Keratinocyte (primary cell): ENCODE measurements around the gene SERINC5.

ENCODE experiments used
- CTCF ChIP-seq, 3 experiments: IDR thresholded peaks in 1 of 3; conservative IDR thresholded peaks in 1 of 3; optimal IDR thresholded peaks in 1 of 3; 2 replicates in 2 of 3; 3 replicates in 1 of 3; pipeline versions ENCODE3 to v1.5.1; 2011; ENCODE audit warnings: low read length in 3 of 3, mild to moderate bottlenecking in 3 of 3, moderate library complexity in 2 of 3, control low read depth in 1 of 3, inconsistent platforms in 1 of 3; ENCODE audit not compliant: insufficient read depth in 2 of 3; ENCODE audit errors: extremely low read depth in 1 of 3
- EZH2 ChIP-seq: IDR thresholded peaks from one replicate; pipeline ENCODE4 v1.6.1; 2012; ENCODE audit warnings: inconsistent platforms, mild to moderate bottlenecking, low read length, moderate library complexity

GRCh38 chr5:80147119-80147815, 108.6 kb downstream of the SERINC5 start:
- TF ChIP-seq CTCF (optimal IDR thresholded peaks at IDR 0.05 in 1 of 3, IDR thresholded peaks at IDR 0.05 in 1 of 3, conservative IDR thresholded peaks at IDR 0.05 in 1 of 3; ENCODE audit: extremely low read depth in 1 of 3, insufficient read depth in 2 of 3, low read length in 3 of 3) (no peak), EZH2 (no peak)
